Stimulated activated CD4-positive, alpha-beta T cell treated with anti-CD3 and anti-CD28 coated beads, Interleukin-12 subunit alpha, Interleukin-12 subunit beta, amount 100 ng/mL, for 4 hours (primary cell): ENCODE measurements around the gene USP8.
A peak's percentile ranks its signal among the peaks of the same experiment; 100 is the strongest.
"Not testable (repeated sequence)": the region's sequence is repeated elsewhere in the genome, so short reads cannot be mapped to it uniquely, and the experiment has no call there.

Source experiments
- DNase-seq: peaks from one replicate; pipeline ENCODE4 v3.0.0-alpha.2; 2020

USP8 gene

GRCh38 chr15:50424066-50424890 lies at the start of gene USP8:
TSS of gene USP8 (plus strand) at chr15:50424405. CDS start at chr15:50439074, 14,669 bp downstream.
- peak; percentile 92 for DNase-seq

DNA sequence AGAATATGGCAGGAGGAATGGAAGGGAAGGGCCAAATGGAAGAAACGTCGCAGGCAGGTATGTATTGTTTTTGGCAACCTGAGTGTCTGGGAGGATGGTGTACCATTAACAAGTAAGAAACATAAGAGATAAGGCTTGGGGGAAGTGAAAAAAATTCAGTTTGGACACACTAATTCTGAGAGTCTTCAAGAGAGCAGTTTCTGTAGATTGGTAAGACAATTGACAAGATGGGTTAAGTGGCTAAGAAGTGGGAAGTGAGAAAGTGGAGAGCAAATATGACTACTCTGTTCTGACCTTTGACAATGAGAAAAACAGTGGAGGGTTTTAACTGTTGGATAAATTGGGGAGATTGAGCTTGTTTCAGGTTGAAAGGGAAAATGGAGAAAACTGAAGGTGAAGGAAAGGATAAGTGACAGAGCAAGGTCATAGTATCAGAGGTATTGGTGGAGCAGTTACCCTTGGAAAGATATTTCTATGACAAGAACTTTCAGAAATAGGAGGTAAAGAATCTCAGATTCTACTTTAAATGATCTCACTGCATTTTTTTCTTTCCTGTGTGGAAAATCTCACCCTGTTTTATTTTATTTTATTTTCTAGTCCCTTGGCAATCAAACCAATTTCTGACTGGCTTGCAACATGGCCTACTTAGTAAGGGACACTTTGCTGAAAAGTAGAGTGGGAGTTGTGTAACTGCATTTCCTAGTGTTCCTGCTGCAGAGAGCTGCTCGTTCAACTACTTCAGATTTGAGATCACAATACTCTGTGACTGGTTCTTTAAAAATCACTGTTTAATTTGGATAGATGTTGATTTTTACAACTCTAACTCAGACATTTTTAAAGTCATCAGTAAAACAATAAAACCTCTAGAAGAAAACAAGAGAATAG lies 46.1 kb upstream of the USP8 start:
- DNase-seq = no peak

DNA sequence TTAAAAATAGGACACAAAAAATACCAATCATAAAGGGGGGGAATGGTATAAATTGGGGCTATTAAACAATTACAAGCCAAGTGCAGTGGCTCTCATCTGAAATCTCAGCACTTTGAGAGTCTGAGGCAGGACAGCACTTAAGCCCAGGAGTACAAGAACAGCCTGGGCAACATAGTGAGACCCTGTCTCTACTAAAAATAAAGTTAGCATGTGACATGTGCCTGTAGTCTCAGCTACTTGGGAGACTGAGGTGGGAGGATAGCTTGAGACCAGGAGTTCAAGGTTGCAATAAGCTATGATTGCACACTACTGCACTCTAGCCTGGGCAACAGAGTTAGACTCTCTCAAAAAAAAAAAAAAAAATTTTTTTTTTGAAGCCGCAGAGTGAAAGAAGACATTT lies 45.4 kb upstream of the USP8 start:
- no peak for DNase-seq

- DNase-seq = not testable (repeated sequence)
Measured at GRCh38 chr15:50379413-50379812, 44.8 kb upstream of the USP8 start.

- no peak for DNase-seq
Measured at GRCh38 chr15:50380089-50380488, 44.1 kb upstream of the USP8 start.

GRCh38 chr15:50381438-50381837 lies 42.8 kb upstream of the USP8 start:
- no peak for DNase-seq

DNA sequence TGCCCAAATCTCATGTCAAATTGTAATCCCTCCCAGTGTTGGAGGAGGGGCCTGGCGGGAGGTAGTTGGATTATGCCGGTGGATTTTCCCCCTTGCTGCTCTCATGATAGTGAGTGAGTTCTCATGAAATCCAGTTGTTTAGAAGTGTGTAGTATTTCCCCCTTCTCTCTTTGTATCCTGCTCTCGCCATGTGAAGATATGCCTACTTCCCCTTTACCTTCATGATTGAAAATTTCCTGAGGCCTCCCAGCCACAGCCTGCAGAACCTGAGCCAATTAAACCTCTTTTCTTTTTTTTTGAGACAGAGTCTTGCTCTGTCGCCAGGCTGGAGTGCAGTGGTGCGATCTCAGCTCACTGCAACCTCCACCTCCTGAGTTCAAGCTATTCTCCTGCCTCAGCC lies 41.8 kb upstream of the USP8 start:
- DNase-seq = not testable (repeated sequence)

DNA sequence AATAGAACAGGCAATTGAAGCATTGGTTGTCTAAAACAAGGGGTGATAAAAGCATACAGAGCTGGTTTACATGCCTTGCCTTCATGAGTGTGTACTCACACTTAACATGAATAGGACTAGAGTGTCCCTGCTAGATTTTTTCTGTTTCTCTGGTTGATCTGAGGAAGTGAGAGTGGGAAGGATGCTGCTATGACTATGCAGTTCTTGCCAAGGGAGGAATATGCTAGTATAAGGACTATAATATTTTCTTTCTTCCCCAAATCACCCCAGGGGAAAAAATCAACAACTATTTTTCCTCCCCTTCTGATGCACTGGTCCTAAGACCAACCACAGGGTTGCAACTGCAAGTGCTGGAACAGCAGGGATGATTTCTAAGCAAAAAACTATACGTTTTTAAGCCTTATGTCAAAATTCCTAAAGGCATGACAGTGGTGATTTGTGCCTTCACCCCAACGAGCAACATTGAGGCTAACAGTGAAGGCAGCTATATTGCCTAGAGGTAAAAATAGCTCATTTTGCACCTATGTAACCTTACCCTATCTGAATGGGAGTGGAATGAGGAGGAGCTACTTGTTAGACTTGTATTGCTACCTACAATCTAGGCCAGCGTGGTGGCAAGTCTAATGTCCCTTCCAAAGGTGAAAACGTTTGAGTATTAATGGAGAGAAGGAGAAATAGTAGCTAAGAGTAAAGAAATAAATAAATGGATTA lies 33.5 kb upstream of the USP8 start:
- DNase-seq = no peak

- not testable (repeated sequence) for DNase-seq
Measured at GRCh38 chr15:50391561-50391960, 32.6 kb upstream of the USP8 start.

- DNase-seq = no peak
Measured at GRCh38 chr15:50411870-50412269, 12.3 kb upstream of the USP8 start.

DNA sequence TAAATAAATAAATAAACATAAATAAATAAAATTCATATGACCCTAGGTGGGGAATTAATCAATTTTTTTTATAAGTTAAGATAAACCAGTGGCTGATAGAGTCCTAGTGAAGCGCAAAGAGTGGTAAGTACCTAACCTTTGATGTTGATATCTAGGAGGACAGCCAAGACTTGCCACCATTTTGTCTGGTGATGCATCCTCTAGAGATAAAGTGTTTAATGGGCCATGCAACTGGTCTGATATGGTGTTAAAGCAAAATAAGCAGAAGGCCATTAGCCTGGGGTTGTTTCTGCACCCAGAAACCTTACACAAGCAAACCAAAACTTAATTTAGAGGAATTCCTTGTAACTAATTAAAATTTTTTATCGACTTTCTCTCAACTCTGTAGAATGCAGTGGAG lies 9.6 kb upstream of the USP8 start:
- DNase-seq = no peak

DNA sequence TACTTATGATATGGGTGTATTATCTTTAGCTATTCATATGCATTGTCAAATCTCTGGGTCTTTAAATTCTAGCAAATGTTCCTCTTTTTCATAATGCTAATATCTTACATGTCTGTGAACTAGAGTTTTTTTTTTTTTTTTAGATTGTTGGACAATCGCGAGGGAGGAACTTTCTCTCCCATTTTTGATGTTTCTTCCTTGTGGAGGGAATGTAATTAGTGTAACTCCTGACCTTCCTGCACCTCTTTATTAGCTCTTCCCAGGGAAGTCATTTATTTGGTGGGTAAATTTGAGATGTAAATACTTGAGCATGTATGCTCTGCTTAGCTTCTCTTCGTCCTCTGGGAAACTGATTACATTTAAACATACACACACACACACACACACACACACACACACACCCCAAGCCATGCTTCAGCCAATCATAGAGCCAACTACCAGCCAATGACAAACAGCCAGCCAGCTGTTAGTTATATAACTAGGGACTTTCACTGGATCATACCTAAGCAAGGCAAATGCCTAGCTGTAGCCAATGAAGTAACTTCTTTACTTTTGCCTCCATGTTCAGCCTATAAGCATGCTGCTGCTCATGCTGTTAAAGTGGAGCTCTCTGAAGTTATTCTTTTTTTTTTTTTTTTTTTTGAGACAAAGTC lies 8.3 kb upstream of the USP8 start:
- no peak for DNase-seq

DNA sequence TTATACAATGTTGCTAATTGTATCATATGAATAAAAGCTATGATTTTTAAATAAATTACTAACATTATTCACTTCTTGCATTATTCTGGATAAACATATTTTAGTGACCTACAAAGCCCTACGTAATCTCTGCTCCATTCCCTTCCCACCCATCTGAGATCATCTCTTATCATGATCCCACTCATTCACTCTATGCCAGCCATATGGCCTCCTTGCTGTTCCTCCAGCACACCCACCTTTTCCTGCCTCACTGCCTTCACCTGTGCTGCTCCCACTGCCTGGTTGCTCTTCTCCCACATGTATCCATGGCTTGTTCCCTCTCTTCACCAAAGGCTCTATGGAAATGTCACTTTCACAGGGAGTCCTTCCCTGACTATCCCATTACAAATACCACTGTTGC lies 7.3 kb upstream of the USP8 start:
- no peak for DNase-seq

- no peak for DNase-seq
Measured at GRCh38 chr15:50418041-50418583, 6.1 kb upstream of the USP8 start.

DNA sequence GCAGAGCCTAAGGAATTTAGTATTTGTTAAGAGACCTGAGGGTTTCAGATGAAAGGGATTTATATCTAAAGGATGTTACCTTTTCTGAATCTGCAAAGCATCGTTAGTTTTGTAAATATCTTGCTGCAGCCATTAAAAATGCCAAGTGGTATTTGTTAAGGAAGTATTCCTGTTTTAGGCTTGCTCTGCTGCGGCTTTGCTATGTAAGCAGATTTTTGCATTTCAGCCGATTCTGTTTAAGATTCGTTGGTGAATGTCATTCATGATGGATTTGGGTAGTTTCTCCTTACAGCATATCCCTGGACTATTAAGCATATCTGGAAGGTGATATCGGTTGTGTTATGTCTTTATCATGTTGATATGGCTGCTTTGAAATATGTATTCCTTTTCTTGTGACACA lies 1.0 kb downstream of the USP8 start:
- DNase-seq = no peak

- not testable (repeated sequence) for DNase-seq
Measured at GRCh38 chr15:50425678-50426246, 1.6 kb downstream of the USP8 start.

- no peak for DNase-seq
Measured at GRCh38 chr15:50426428-50426827, 2.2 kb downstream of the USP8 start.

DNA sequence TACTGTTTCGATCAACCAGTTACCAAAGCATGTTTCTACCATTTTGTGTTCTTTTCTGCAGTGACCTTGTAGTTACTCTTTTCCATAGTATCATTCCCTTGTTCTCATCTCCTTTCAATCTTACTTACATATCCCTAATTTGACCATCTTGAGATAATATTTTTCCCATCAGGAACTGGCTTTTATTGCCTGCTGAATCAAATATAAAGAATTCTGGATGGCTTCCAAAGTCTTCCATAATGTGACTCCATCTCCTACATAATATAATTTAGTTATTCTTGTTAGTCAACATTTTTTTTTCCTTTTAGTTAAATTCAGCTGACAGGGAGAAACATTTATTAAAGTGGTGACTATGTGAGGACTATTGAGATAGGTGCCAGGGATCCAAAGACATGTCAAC lies 7.0 kb downstream of the USP8 start:
- no peak for DNase-seq

DNA sequence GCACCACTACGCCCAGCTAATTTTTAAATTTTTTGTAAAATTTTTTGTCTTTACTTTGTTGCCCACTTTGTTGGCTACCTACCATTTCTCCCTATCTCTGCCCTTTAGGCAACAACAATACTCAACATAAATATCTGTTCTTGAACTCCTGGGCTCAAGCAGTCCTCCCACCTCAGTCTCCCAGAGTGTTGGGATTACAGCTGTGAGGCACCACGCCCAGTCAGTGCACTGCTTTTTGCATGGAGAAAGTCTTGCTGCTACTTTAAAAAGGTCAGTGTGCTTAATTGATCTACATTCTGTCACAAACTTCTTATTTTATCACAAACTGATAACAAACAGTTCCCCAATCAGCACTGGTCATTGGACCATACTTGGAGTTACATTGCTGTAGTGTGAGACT lies 8.0 kb downstream of the USP8 start:
- DNase-seq = no peak

GRCh38 chr15:50435772-50436171 lies 11.6 kb downstream of the USP8 start:
- no peak for DNase-seq

DNA sequence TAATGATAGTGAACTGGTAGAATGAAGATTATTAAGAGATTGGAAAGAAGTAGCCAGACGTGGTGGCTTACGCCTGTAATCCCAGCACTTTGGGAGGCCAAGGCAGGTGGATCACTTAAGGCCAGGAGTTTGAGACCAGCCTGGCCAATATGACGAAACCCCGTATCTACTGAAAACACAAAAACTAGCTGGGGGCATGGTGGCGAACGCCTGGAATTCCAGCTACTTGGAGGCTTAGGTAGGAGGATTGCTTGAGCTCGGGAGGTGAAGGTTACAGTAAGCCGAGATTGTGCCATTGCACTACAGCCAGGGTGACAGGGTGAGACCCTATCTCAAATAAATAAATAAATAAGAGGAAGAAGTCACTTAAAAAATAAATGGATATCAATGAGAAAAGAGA lies 14.0 kb downstream of the USP8 start:
- no peak for DNase-seq

GRCh38 chr15:50440932-50441331 lies 16.7 kb downstream of the USP8 start:
- DNase-seq = no peak
